Ovary (tissue), 9 donors: Measurements from ENCODE around the gene C4orf51. TPM values are rescaled to one million over a fixed set of nuclear protein-coding genes. Genes with fewer than 3 reads are reported as not detected.

ENCODE experiments used
- DNase-seq, 5 donors: peaks; one replicate each; pipeline ENCODE4 v3.0.0-alpha.2; 2019 to 2020
- H3K27ac ChIP-seq, 2 donors: fragments of 200-600 bp; one replicate each; pipeline versions ENCODE4 v1.5.1 to v1.8.0; 2019 to 2022
- H3K27me3 ChIP-seq: fragments of 200-600 bp; one replicate; pipeline ENCODE4 v1.8.0; 2022
- H3K36me3 ChIP-seq: fragments of 200-600 bp; sonication (generic); one replicate; pipeline ENCODE4 v1.5.1; 2019
- H3K4me1 ChIP-seq: one replicate; pipeline ENCODE4 v1.8.1; 2013; ENCODE audit warnings: mild to moderate bottlenecking, moderate library complexity; ENCODE audit not compliant: insufficient read depth
- H3K4me3 ChIP-seq: fragments of 200-600 bp; sonication (generic); one replicate; pipeline ENCODE4 v1.5.1; 2017
- H3K9me3 ChIP-seq, 2 donors: fragments of 200-600 bp in 1 of 2; sonication (generic) in 1 of 2; one replicate each; pipeline versions ENCODE4 v1.5.1 to v1.8.1; 2013 to 2019; ENCODE audit warnings: mild to moderate bottlenecking in 1 of 2, moderate library complexity in 1 of 2
- EP300 ChIP-seq: sonication (generic); formaldehyde crosslinking; IDR thresholded peaks from one replicate; pipeline ENCODE4 v1.6.1; 2017; ENCODE audit warnings: antibody characterized with exemption
- POLR2A ChIP-seq: fragments of 450-650 bp; IDR thresholded peaks from one replicate; pipeline ENCODE4 v1.6.1; 2017; ENCODE audit warnings: antibody characterized with exemption, mild to moderate bottlenecking, moderate library complexity
- WGBS, 3 donors: extraction: QIAGEN DNeasy Blood & Tissue Kit in 1 of 3; methylation state at CpG; one replicate each; pipeline versions ENCODE4 v1.1.5 to v1.1.7; 2013 to 2017; 5-methylcytosine and 5-hydroxymethylcytosine counted together
- intact Hi-C, 4 donors: fragments of 100-400 bp; cut with DNase I; formaldehyde crosslinking; loops; one replicate each; pipeline versions ENCODE4 v1.11.0 to v1.15.1; 2022 to 2023
- polyA plus RNA-seq, 2 donors: library from polyadenylated mRNA; stranded (reverse); fragments of 200-250 nt in 1 of 2; fragments of 350-450 nt in 1 of 2; fragmentation: Illumina TruSeq in 1 of 2; extraction: RNeasy Lipid Tissue Mini Kit (QIAGEN cat#74804) in 1 of 2; gene quantifications; one replicate each; pipeline ENCODE4 v1.2.3, GENCODE V29; 2013 to 2014
- total RNA-seq, 7 donors: library from RNA; depleted of rRNA in 2 of 7; stranded (reverse); fragments of >200 nt in 2 of 7; fragmentation: NEBNext Ultra II Directional in 3 of 7; extraction: Animal tissue kit (Norgen Biotek cat#: 25700) in 3 of 7; gene quantifications; one replicate each; pipeline versions ENCODE4 v1.1.0 to v1.2.4, GENCODE V29; 2016 to 2023
- TF ChIP-seq, protein P1 (sequence below), 3 donors: fragments of 450-650 bp in 2 of 3; fragments of 200-600 bp in 1 of 3; IDR thresholded peaks; one replicate each; pipeline versions ENCODE4 v1.5.1 to v1.8.0; 2016 to 2022; ENCODE audit warnings: antibody characterized with exemption in 3 of 3, mild to moderate bottlenecking in 1 of 3
- donor health status: DM: no; HTN: no; CAD: no; lungs with moderate emphysema.
- donor health status: DM: no; HTN: no; CAD: no.
- donor health status: Bipolar disorder and iron deficiency.
- donor health status: DM: yes; HTN: yes; CAD: no.
- donor health status: DM: no; HTN: no; CAD: no.
- donor health status: DM: yes; HTN: yes; CAD: no.

C4orf51 gene
- total and polyA plus RNA-seq, 9 donors = not detected

DNA sequence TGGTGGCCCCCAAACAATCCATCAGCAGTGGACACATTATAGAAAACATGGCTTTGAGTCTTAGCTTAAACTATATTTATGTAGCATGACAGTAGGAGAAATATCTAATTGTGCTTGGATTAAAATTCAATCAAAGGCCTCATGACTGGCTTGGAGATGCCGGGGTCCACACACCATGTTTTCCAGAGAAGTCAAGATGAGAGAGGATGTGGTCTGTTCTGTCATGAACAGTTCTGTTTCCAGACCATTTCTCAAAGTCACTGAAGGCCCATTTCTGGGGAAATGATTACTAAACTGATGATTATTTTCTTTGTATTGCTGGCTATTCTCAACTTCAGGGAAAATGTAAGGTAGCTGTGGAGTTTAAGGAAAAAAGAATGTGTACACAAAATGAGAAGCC is 76.3 kb downstream of the C4orf51 start:
- DNase-seq = no peak
- H3K9me3 ChIP-seq = no peaks in the 10 kb centered on the region
- TF ChIP-seq POLR2A (no peak), EP300 (no peak)
- TF ChIP-seq, protein P1, sequence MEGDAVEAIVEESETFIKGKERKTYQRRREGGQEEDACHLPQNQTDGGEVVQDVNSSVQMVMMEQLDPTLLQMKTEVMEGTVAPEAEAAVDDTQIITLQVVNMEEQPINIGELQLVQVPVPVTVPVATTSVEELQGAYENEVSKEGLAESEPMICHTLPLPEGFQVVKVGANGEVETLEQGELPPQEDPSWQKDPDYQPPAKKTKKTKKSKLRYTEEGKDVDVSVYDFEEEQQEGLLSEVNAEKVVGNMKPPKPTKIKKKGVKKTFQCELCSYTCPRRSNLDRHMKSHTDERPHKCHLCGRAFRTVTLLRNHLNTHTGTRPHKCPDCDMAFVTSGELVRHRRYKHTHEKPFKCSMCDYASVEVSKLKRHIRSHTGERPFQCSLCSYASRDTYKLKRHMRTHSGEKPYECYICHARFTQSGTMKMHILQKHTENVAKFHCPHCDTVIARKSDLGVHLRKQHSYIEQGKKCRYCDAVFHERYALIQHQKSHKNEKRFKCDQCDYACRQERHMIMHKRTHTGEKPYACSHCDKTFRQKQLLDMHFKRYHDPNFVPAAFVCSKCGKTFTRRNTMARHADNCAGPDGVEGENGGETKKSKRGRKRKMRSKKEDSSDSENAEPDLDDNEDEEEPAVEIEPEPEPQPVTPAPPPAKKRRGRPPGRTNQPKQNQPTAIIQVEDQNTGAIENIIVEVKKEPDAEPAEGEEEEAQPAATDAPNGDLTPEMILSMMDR (IDR thresholded peaks at IDR 0.05) = no peak
- H3K27ac ChIP-seq = no peak overlapping the region
- intact Hi-C loops = no loop called here
- no peaks in the 10 kb centered on the region for H3K36me3 ChIP-seq
- H3K27me3 ChIP-seq = no peaks in the 10 kb centered on the region
- 89 to 96% (median 95%) methylated on average over 1 of the region's 1 CpG for WGBS, 3 donors
- no peak overlapping the region for H3K4me3 ChIP-seq
- H3K4me1 ChIP-seq = no peaks in the 10 kb centered on the region

DNA sequence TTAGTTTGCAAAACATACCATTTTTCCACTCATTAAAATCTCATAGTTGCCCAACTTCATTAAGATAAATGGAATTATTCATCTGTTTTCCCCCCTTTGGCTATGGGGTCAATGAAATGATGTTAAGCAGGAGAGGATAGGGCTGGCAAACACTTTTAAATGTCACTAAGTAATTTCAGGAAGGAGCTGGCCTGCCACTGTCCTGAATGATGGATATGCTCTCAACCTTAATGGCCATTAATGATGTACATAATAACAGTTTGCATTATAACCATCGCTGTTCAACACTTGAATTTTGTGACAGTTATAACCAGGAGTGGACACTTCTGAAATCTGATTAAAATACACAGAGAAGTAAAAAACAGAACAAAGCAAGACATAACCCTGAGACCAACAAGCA is 77.2 kb downstream of the C4orf51 start:
- H3K27me3 ChIP-seq = no peaks in the 10 kb centered on the region
- H3K27ac ChIP-seq = no peak overlapping the region
- TF ChIP-seq POLR2A (no peak), EP300 (no peak)
- TF ChIP-seq, protein P1 (IDR thresholded peaks at IDR 0.05) = no peak
- DNase-seq = no peak
- H3K4me3 ChIP-seq = no peak overlapping the region
- no peaks in the 10 kb centered on the region for H3K36me3 ChIP-seq
- H3K9me3 ChIP-seq = no peaks in the 10 kb centered on the region
- H3K4me1 ChIP-seq = no peaks in the 10 kb centered on the region
- 97 to 100% (median 98%) methylated on average over 1 of the region's 1 CpG for WGBS, 3 donors
- intact Hi-C loops = no loop called here

DNA sequence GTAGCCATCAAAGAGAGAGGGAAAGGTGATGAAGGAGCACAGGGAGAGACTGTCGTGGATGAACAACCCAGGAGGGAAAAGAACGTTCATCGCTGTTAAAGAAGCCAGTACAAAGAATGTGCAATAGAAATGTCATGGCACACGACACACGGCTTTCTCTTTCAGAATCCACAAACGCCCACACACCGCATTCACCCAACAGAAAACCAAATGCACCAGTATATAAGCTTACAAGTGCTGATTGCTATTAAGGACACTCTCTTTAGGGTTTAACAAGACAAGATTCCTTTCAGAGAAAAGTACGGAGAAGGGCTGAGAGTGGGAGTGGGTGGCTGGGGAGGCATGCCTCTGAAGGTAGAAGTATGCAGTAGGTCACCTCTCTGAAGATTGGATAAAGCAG is 80.2 kb downstream of the C4orf51 start:
- no peaks in the 10 kb centered on the region for H3K4me1 ChIP-seq
- no peak for DNase-seq
- 91 to 94% (median 94%) methylated on average over 8 of the region's 8 CpGs for WGBS, 3 donors
- H3K9me3 ChIP-seq = no peaks in the 10 kb centered on the region
- H3K4me3 ChIP-seq = no peak overlapping the region
- no peaks in the 10 kb centered on the region for H3K36me3 ChIP-seq
- no peak overlapping the region for H3K27ac ChIP-seq
- no peaks in the 10 kb centered on the region for H3K27me3 ChIP-seq
- TF ChIP-seq POLR2A = no peak
- TF ChIP-seq, protein P1 (IDR thresholded peaks at IDR 0.05) = no peak
- intact Hi-C loops = no loop called here

DNA sequence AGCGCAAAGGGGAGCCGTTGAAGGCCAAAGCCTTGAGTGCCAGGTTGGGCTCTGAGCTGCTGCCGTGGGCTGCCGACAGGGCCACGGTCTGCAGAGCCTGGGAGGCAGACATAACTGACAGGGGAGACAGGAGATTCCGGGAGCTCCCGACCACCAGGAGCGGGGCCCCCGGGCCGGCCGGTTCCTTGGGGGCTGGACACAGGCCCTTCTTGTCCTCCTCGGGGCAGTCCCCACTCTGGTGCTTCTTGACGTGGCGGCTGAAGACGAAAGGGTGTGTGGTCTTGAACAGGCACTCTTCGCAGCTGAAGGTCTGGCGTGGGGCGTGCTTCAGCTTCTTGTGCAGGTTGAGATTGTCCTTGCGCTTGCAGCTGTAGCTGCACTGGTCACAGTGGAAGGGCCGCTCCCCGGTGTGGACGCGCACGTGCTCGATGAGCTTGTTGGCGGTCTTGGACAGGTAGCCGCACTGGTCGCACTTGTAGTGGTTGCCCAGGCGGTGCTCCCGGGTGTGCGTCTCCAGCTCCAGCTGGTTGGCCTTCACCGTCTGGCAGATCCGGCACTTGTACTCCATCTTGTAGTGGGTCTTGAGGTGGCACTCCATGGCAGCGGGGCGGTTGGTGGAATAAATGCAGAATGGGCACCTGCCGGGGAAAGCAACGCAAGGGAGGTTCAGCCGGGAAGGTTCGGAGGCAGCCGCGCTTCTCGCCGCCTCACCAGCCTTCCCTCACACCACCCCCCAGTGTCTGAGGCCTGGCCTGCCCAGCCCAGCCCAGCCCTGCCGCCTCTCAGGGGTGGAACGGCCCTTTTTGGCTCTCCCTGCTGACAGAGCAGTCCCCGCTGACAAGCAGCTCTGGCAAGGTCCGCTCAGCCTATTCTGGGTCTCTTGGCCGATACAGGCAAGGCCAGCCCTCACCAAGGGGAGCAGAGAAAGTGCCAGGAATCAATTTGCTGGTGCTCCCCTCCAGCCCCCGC is 81.3 kb downstream of the C4orf51 start:
- intact Hi-C loops = no loop called here
- WGBS, 3 donors = 94 to 97% (median 96%) methylated on average over 42 to 49 of the region's 49 CpGs
- TF ChIP-seq POLR2A (no peak), EP300 (no peak)
- TF ChIP-seq, protein P1 (IDR thresholded peaks at IDR 0.05) = no peak
- H3K27ac ChIP-seq = no peak overlapping the region
- no peak for DNase-seq
- H3K27me3 ChIP-seq = no peaks in the 10 kb centered on the region
- no peaks in the 10 kb centered on the region for H3K9me3 ChIP-seq
- no peaks in the 10 kb centered on the region for H3K36me3 ChIP-seq
- H3K4me3 ChIP-seq = no peak overlapping the region
- H3K4me1 ChIP-seq = no peaks in the 10 kb centered on the region
